ENCODE measurements around the gene HAPLN3. TPM values are rescaled to one million over a fixed set of nuclear protein-coding genes. Genes with fewer than 3 reads are reported as not detected.

The HAPLN3 gene
- total and polyA plus RNA-seq, 2 of the 4 experiments (the other 2 are of a cell fraction): 5.9 to 28.6 TPM

GRCh38 chr15:88932271-88932874 lies 37.0 kb upstream of the HAPLN3 start:
- no peak overlapping the region for H4K91ac ChIP-seq (ENCODE audit: insufficient read depth, low read depth, low read length)
- no peak overlapping the region for H2AK5ac ChIP-seq (ENCODE audit: low read depth, low read length)
- ChIA-PET CTCF (no interaction called here), POLR2A (ENCODE audit: unreplicated experiment) (no interaction called here)
- in situ Hi-C loops (cut with MboI; ENCODE audit: low sequenced_read_pairs) (no loop called here), intact Hi-C loops (cut with micrococcal nuclease) (loop anchor here (5.0 kb wide), 1 partner anchor 40 kb away; no protein-coding TSS in a partner anchor), dilution Hi-C loops (cut with HindIII; ENCODE audit: low sequenced_read_pairs, unreplicated experiment) (no loop called here)
- no peak overlapping the region for H3K4ac ChIP-seq (ENCODE audit: low read depth, low read length)
- 0 out of 2 replicates have a peak overlapping the region, but pooled peaks have one; percentile 9 for H4K5ac ChIP-seq (ENCODE audit: low read depth, low read length)
- H4K8ac ChIP-seq (ENCODE audit: low read depth in 2 of 2, low read length in 2 of 2): no peak overlapping the region
- H3K4me2 ChIP-seq (ENCODE audit: low read depth, low read length): no peak overlapping the region
- no peak overlapping the region for H3K4me3 ChIP-seq (ENCODE audit: insufficient read depth, low read depth, low read length)
- DNase-seq (no peak), ATAC-seq (ENCODE audit: low read depth) (peak; percentile 35; the same call in 1 of the 2 replicates)
- no TSS peak for BruUV-seq (replicated peaks)
- H3K9ac ChIP-seq (ENCODE audit: low read depth, low read length): no peak overlapping the region
- H2AFZ ChIP-seq (replicated peaks; ENCODE audit: low read length, poor library complexity): no peak overlapping the region
- TF ChIP-seq CEBPB (IDR thresholded peaks at IDR 0.05; ENCODE audit: low read depth, low read length) (no peak), RCOR1 (IDR thresholded peaks at IDR 0.05; ENCODE audit: insufficient replicate concordance, low read length) (no peak), RFX5 (IDR thresholded peaks at IDR 0.05; ENCODE audit: low read depth, low read length) (no peak), NFE2L2 (IDR thresholded peaks at IDR 0.05; ENCODE audit: low read depth, low read length) (no peak), CTCF (conservative IDR thresholded peaks at IDR 0.05; ENCODE audit: low read depth, low read length) (no peak)
- TF ChIP-seq, protein P1, sequence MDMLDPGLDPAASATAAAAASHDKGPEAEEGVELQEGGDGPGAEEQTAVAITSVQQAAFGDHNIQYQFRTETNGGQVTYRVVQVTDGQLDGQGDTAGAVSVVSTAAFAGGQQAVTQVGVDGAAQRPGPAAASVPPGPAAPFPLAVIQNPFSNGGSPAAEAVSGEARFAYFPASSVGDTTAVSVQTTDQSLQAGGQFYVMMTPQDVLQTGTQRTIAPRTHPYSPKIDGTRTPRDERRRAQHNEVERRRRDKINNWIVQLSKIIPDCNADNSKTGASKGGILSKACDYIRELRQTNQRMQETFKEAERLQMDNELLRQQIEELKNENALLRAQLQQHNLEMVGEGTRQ (IDR thresholded peaks at IDR 0.05; ENCODE audit: low read depth, low read length): no peak
- no peak overlapping the region for H2BK5ac ChIP-seq (ENCODE audit: low read depth, low read length, poor library complexity, severe bottlenecking)
- no peaks in the 10 kb centered on the region for H3K79me1 ChIP-seq (ENCODE audit: low read depth in 1 of 2, low read length in 2 of 2)
- H2BK120ac ChIP-seq (ENCODE audit: low read depth, low read length): peak overlapping the region; percentile 47; the same call in 1 of the 2 replicates
- no peak overlapping the region for H3K27ac ChIP-seq (ENCODE audit: insufficient read depth, low read length)
- H3K4me1 ChIP-seq (ENCODE audit: control insufficient read depth, insufficient read depth, low read length): peaks cover 4% of the 10 kb centered on the region
- no CpG with 5 or more reads among the region's 4 CpGs for WGBS, 2 experiments (ENCODE audit: extremely low coverage in 2 of 2, insufficient read length in 1 of 2)
- H2BK20ac ChIP-seq (ENCODE audit: low read depth, low read length): no peak overlapping the region
- no peaks in the 10 kb centered on the region for H3K9me1 ChIP-seq (ENCODE audit: insufficient read depth, low read length)
- H3K56ac ChIP-seq (ENCODE audit: extremely low read depth, insufficient read depth, low read length): no peak overlapping the region
- H2BK15ac ChIP-seq (ENCODE audit: low read depth, low read length): peak overlapping the region; percentile 63; the same call in 1 of the 3 replicates
- H3K18ac ChIP-seq (ENCODE audit: low read depth, low read length): no peak overlapping the region
- no peak overlapping the region for H2AK9ac ChIP-seq (replicated peaks; ENCODE audit: low read depth, low read length, poor library complexity)
- H3K9me3 ChIP-seq (ENCODE audit: control insufficient read depth, insufficient read depth, low read length): peaks cover 3% of the 10 kb centered on the region
- H3K27me3 ChIP-seq (ENCODE audit: control insufficient read depth, insufficient read depth, low read length): no peaks in the 10 kb centered on the region
- no peak overlapping the region for H3K14ac ChIP-seq (replicated peaks; ENCODE audit: low read depth, low read length)
- H3K36me3 ChIP-seq (ENCODE audit: control insufficient read depth, insufficient read depth, low read length): no peaks in the 10 kb centered on the region
- H3K23ac ChIP-seq (ENCODE audit: low read depth, low read length): no peak overlapping the region
- H4K20me1 ChIP-seq (ENCODE audit: insufficient read depth, low read length): no peaks in the 10 kb centered on the region

Data from IMR-90 (cell line).